HG02852 (cell line): Measurements from ENCODE around the gene LRRIQ4.

Experiments used
- ATAC-seq: cut with Tn5 transposase; IDR thresholded peaks from one replicate; pipeline ENCODE4 v1.9.1; 2021; ENCODE audit warnings: mild to moderate bottlenecking, moderate library complexity; ENCODE audit not compliant: unreplicated experiment

Gene LRRIQ4

GRCh38 chr3:169812332-169813235 is at the start of gene LRRIQ4, which contains the start of gene LRRC34:
Gene LRRIQ4, plus strand, starts transcription at chr3:169812870. Its CDS starts 9,052 bp downstream, at chr3:169821922.
Gene LRRC34, minus strand, starts transcription at chr3:169812904. Its CDS starts 356 bp downstream, at chr3:169812548.
- ATAC-seq = peak; percentile 65

GRCh38 chr3:169764312-169764881 is 48.3 kb upstream of the LRRIQ4 start:
- ATAC-seq = peak; percentile 40

DNA sequence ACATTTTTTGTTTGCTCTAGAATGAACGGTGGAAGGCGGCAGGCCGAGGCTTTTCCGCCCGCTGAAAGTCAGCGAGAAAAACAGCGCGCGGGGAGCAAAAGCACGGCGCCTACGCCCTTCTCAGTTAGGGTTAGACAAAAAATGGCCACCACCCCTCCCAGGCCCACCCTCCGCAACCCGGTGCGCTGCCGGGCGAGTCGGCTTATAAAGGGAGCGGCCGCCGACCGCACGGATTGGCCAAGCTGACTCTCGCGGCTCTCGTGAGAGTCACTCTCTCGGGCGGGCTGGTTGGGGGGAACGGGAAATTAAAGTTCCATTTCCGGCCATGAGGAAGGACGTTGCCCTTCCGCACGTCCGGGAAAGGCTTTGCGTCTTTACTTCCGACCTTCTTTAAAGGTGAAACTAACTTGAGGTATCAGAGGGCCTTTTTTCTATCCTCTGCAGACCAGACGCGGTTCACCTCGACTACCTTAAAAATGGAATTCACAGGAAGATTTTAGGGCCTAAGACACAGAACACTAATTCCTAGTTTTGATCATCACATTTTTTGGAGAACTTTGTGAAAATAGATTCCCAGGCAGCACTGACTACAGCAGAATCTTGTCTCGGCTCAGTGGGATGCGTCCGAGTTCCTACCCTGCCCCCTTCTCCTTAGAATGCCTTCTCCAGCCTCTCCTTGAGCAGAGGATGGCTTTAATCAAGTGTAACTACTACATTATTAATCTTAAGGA is 47.6 kb upstream of the LRRIQ4 start, which contains the start of gene TERC:
Gene TERC, minus strand, starts transcription at position 179 of the 731 bp plus-strand sequence.
- peak; percentile 71 for ATAC-seq

GRCh38 chr3:169769287-169770181 is 43.1 kb upstream of the LRRIQ4 start, which contains the start of gene ACTRT3:
Gene ACTRT3, minus strand, starts transcription at chr3:169769561. Its CDS starts 41 bp downstream, at chr3:169769520.
- ATAC-seq = peak; percentile 20

DNA sequence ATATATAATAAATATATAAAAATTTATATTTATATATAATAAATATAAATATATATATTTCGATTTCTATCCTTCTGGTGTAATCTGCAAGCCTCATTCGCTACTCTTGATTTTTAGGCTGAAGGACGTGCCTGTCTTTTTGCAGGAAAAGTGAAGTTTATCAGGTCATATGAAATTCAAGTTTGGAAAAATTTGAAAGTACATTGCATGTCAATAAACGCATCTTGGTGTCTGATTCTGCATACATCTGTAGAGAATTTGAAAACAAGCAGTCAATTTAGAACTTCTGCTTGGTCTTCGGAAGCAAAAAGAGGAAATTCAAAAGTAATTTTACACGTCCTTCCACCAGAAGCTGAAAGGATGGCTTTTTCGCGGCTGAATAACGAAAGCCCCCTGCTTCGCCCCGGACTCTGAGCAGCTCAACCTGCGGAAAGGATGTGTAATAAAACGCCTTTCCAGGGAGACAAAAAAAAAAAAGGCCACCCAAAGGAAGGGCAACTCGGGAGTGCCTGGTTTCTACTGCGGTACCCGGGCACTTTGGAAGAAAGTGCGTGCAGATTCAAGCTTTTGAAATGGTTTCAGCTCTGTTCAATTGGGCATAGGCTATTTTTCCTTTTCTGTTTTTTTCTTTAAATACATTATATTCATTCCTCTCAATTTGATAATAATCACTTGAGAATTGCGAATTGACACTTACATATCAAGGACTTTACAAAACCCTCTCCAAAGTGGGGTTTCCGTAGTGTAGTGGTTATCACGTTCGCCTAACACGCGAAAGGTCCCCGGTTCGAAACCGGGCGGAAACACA is 41.0 kb upstream of the LRRIQ4 start:
- no peak for ATAC-seq

DNA sequence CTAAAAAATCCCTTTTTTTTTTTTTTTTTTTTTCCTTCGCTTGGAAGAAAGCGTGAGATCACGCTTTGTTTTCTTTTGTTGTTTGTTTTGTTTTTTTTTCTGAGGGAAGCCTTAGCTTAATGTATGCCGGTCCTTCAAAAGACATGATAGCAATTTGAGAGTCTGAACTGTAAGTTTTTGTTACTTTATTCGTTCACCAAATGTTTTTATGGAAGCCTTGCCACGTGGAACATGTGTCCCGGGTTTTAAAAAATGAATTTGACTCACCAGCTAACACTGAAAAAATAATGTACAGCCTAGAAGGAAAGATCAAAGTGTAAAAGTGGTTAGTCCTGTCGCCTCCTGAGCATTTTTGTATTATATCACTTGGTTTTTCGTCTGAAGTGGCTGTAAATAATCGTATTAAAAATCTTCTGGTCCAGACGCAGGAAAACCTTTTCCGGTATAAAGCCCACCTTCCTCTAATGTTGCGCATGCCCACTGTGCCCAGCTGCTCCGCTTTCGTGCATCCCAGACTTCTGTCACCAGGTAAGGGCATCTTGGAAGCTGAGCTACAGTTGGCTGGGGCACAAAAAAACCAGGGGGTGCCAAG is 40.3 kb upstream of the LRRIQ4 start:
- ATAC-seq = peak; percentile 13

GRCh38 chr3:169772897-169773816 is 39.5 kb upstream of the LRRIQ4 start, which contains the start of gene MYNN:
Gene MYNN, plus strand, starts transcription at chr3:169773396. Its CDS starts 900 bp downstream, at chr3:169774296.
- ATAC-seq = peak; percentile 80

DNA sequence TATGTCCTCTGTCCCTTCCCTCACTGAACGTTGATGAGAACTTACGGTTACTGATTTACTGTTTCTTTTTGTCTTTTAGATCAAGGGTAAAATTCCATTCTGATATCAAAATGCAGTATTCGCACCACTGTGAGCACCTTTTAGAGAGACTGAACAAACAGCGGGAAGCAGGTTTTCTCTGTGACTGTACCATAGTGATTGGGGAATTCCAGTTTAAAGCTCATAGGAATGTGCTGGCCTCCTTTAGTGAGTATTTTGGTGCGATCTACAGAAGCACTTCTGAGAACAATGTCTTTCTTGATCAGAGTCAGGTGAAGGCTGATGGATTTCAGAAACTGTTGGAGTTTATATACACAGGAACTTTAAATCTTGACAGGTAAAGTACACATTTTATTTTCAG is 38.5 kb upstream of the LRRIQ4 start:
- no peak for ATAC-seq

DNA sequence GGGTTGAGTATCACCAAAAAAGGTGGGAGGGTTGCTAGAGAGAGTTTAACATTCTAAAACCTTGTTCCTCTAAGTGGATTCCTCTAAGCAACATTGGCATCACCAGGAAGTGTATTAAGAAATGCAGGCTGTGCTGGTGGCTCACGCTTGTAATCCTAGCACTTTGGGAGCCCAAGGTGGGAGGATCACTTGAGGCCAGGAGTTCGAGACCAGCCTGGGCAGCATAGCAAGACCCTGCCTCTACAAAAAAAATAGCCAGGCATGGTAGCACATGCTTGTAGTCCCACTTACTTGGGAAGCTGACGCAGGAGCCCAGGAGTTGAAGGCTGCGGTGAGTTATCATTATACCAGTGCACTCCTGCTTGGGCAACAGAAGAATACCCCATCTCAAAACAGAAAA is 34.8 kb upstream of the LRRIQ4 start:
- ATAC-seq = no peak

GRCh38 chr3:169780742-169781141 is 31.9 kb upstream of the LRRIQ4 start:
- no peak for ATAC-seq

DNA sequence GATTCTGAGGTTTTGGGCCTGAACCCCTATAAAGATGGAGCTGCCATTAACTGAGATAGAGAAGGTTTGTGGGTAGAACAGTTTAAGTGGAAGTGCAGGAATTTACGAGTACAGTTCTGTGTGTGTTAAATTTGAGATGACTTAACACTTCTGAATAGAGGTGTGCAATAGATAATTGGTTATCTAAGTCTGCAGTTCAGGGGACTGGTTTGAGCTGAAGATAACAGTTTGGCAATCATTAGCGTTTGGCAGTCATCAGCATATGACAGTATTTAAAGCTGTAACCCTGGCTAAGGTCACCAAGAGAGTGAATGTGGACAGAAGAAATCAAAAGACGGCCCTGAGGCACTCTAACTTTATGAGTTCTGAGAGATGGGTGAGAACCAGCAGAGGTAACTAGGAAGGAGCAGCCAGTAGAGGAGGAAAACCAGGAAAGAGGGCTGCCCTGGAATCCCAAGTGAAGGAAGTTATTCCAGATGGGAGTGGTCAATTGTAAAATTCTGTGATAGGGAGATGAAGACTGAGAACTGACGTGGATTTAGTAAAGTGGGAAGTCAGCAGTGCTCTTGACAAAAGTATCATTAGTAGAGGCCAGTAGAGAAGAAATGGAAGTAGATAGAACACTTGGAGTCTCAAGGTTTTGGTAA is 31.3 kb upstream of the LRRIQ4 start:
- no peak for ATAC-seq

DNA sequence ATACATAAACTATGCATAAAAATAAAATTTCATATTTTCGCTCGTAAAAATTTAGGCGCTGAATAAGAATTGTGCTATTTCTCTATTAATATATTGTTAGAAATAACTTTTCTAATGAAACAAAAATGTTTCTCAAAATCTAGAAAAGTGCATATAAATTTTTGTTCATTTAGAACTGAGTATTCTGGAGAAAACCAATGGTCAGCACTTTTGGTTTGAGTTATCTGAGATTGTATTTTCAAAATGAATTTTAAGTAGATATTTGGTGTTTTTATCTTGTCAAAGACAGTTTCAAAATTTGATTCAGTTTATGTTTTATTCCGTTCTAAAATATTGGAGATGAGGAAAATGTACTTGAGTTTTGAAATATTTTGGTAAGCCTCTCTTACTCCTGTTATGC is 25.6 kb upstream of the LRRIQ4 start:
- ATAC-seq = no peak

GRCh38 chr3:169787791-169788190 is 24.9 kb upstream of the LRRIQ4 start:
- no peak for ATAC-seq

DNA sequence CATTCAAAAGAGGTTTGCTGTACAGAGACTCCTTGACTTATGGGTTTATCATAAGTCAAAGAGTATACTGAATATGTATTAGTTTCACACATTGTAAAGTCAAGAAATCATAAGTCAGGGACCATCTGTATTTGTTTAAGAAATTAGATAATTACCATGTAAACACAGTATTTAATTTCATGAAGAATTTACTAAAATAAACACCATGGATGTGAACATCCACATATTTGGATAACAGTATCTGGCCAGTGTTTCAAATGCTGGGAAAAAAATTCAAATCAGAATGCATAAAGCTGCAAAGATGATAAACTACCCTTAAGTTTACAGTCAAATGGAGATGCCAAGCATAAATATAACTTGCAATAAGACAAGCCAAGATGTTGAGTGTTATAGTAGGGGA is 22.5 kb upstream of the LRRIQ4 start:
- ATAC-seq = no peak

- no peak for ATAC-seq
Observed at GRCh38 chr3:169790687-169791429, 21.8 kb upstream of the LRRIQ4 start.

GRCh38 chr3:169792359-169792758 is 20.3 kb upstream of the LRRIQ4 start:
- no peak for ATAC-seq

- no peak for ATAC-seq
Observed at GRCh38 chr3:169804681-169805080, 8.0 kb upstream of the LRRIQ4 start.
